Measurements from ENCODE around the gene TSTD1.
A peak's percentile ranks its signal among the peaks of the same experiment; 100 is the strongest.

- no peak for TF ChIP-seq CTCF (IDR thresholded peaks at IDR 0.05 in 4 of 5, conservative IDR thresholded peaks at IDR 0.05 in 1 of 5)
- TF ChIP-seq POLR2A (IDR thresholded peaks at IDR 0.05), result peak; percentile 5 to 64
These were observed 6.4 kb upstream of the TSTD1 start for GRCh38 chr1:161044908-161045735.

Data from gastrocnemius medialis (tissue), 4 donors.